C1 segment of cervical spinal cord (tissue), 14 donors: ENCODE measurements around the gene GNG14.
A peak's percentile ranks its signal among the peaks of the same experiment; 100 is the strongest.
"Not testable (repeated sequence)": the region's sequence is repeated elsewhere in the genome, so short reads cannot be mapped to it uniquely, and the experiment has no call there.

Experiments
- DNase-seq, 14 donors: peaks; one replicate each; lab custom pipeline; 2025; lab: John Stamatoyannopoulos, UW

The GNG14 gene

DNA sequence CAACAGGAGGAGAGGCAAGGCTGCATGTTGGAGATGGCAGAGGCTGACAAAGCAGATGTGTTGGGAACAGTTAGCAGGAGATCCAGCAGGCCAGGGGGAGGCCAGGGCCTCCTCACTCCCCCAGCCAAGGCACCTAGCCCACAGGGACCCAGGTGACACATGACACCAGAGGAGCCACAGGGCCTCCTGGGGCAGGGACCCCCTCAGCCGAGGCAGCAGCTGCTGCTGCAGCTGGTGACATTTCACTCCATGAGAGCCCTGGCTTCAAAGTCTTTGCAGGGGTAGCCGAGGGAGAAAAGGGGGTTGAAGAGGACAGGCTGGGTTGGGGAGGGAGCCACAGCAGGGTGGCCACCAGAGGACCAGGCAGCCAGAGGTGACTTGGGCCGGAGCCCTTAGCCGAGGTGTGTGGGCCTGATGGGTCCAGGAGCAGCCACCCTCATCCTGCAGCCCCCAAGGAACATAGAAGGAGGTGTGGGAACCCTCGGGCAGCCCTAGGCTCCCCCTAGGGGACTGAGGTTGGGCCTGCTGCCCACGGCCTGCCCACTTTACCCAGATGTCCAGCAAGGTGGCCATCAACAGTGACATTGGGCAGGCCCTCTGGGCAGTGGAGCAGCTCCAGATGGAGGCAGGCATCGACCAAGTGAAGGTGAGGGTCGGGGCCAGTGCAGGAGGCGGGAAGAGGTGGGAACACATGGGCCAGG, at the start of gene GNG14:
GNG14 (plus strand) TSS at position 503 of the 701 bp plus-strand sequence; CDS start at position 554, 51 bp downstream.
- DNase-seq = no peak

DNA sequence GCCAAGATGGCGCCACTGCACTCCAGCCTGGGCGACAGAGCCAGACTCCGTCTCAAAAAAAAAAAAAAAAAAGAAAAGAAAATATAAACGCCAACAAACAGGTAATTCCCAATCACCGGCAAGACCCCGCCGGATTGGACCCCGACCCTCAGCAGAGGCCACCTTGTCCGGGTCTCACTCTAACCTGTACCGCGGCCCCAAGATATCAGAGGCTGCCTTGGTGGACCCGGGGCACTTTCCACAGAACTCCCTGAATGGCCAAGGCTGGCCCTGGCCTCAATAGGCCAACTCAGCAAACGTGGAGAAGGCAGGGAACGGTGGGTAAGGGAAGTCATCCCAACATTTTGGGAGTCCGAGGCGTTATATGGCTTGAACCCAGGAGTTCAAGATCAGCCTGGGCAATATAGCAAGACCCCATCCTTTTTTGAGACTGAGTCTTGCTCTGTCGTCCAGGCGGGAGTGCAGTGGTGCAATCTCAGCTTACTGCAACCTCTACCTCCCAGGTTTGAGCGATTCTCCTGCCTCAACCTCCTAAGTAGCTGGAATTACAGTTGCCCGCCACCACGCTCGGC, 49.1 kb upstream of the GNG14 start:
- no peak for DNase-seq

DNA sequence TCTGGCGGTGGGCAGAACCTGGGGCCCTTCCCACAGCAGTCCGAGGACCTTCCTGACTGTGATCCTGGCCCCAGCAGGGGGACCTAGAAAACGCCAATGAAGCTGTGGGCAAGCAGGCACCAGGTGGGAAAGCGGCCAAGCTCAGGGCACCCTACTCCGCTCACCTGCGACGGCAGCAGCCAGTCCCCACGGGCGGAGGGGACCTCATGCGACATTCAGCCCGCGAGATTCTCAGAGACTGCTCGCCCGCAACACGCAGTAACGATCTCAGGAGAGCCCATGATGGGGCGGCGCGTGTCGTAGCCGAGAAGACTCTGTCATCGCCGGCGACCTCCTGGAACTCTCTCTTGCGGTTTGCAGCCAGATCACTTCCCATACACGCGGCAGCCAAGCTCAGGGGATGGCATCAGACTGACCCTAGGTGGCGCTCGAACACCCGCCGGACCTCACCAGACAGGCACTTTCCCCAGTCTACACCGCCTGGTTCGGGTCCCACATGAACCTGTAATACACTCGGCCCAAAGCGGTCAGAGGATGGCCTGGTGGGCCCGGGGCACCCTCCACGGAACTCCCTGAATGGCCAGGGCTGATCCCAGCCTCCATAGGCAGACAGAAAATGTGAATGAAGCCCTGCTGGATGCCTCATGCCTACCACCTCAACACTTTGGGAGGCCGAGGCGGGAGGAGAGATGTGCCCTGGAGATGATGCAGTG, 47.7 kb upstream of the GNG14 start:
- peak in 12 of 14 donors; percentile 25 to 65 (median 50) for DNase-seq

DNA sequence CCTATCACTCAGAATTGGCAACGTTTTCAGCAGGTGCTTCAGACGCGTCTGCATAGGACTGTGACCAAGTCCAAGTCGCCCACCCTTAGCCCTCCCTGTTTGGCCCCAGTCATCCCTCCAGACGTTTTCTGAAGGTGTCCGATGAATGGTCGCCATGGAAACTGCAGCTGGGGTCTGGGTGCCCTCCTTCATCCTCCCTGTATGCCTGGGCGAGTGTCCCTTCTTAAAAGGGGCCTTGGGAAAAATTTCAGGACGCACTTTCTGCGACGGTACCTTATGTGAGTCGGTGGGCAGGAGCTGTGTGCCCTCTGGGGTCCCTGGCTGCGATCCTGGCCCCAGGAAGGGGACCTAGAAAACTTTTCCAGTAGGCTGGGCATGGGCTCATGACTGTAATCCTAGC, 46.3 kb upstream of the GNG14 start:
- no peak for DNase-seq

DNA sequence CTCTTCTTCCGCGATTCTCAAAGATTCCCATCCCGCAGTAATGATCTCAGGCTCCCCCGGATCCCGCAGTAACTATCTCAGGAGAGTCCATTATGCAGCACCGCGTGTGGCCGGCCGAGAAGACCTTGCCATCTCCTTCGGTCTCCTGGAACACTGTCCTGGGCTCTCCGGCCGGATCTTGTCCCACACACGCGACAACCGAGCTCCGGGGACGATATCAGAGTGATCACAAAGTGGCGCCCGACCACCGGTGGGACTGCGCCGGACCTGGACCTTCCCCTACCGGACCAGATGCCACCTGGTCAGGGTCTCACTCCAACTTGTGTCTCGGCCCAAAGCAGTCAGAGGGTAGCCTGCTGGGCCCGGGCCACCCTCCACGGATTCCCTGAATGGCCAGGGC, 45.3 kb upstream of the GNG14 start:
- DNase-seq = no peak

DNA sequence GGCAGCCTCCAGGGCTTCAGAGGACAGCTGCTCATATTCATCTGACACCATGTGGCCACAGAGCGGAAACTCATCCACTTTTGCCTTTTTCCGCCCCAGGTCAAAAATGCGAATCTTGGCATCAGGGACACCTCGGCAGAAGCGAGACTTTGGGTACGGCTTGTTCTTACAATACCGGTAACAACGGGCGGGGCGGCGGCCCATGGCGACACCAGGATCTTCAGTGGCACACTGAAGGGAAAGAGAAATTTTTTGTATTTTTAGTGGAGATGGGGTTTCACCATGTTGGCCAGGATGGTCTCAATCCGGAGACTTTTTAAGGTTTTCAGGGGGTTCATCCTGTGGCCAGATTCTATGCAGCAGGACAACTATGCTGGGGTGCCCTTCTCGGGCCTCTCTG, 44.1 kb upstream of the GNG14 start:
- DNase-seq = not testable (repeated sequence)

DNA sequence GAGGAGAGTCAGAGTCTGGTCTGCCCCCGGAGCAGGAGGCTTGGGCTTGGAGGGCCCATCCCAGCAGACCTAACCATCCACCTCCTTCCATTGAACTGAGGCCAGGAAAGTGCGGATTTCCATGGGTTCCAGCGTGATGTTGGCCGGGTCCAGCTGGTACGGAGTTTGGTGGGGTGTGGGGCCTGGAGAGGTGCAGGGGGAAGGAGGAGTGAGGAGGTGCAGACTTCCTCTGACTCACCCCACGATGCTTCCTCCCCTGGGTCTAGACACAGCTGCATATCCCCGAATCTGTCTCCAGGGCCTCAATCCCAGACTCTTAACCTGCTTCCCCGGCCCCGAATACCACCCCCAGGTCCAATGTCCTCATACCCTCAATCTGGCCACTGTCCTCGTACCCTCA, 41.2 kb upstream of the GNG14 start:
- DNase-seq = no peak

DNA sequence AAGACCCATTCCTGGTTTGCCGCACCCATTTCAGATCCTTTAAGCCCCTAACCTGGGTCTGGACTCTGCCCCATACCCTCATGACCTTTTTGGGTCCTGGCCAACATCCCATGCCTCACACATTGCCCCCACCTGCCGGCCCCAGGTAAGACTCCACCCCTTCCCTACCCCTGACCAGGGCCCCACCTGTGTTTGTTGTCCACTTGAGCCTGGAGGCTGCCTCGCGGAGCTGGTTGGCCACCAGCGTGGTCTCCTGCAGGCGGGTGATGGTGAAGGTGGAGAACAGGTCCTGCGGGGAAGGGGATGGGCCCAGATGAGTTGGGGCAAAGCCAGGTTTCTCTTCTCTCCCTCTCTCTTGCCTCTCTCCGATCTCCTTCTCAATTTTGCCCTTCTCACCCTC, 40.8 kb upstream of the GNG14 start:
- no peak for DNase-seq

DNA sequence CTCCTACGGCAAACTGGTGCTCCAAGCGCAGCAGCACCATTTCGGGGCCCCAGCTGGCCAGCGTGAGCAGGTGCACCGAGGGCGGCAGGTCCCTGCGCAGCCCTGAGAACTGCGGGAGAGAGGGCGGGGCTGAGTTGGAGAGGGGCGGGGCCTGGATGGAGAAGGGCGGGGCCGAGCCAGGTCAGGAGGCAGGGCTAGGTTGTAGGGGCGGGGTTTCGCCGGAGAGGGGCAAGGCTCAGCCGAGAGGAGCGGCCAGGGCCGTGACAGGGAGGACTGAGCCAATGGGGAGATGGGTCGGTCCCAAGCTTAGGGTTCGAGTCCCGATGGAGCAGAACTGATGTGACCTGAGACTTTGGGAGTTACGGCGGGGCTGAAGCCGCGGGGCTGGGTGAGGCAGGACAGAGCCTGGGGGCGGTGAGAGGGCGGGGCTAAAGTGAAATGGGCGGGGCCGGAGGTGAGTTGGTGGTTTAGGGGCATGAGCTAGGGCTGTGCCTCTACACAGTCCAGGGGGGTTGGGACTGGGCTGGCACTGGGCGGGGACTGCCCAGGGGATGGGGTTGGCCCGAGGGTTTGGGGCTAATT, 40.2 kb upstream of the GNG14 start:
- peak in 3 of 14 donors; percentile 5 to 35 (median 16) for DNase-seq

DNA sequence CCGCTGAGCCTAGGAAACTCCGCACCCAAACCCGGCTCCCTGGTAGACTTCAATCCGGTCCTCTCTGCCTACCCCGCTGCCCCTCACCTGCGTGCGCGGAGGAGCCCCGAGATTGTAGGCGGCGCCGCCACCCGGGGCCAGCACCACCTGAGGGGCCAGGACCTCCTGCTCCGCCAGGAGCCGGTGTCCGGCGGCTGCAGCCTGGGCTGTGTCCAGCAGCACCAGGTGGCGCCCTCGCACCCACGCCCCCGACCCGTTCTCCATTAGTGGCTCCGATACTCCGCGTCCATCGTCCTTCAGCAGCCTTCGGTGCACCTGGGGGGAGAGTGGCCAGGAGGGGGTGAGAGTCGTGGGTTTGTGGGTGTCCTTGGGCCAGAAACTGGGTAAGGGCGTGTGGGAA, 39.7 kb upstream of the GNG14 start:
- peak in 1 of 14 donors; percentile 7 for DNase-seq

DNA sequence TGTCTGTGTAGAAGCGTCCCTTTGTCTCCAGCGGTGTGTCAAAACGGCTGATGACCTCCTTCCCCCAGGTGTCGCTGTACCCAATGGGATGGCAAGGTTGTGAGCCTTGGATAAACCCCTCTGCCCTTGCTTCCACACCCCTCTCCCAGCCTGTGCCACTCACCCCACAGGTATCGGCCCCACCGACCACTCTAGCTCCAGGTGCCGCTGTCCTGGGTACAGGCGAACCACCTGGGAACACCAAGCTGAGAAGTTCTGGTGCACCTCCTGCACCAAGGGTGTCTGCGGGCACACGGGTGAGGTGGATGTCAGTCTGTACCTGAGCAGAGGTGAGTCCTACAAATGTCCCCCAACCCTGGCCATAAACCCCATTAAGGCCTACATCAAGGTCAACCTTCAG, 37.9 kb upstream of the GNG14 start:
- no peak for DNase-seq

DNA sequence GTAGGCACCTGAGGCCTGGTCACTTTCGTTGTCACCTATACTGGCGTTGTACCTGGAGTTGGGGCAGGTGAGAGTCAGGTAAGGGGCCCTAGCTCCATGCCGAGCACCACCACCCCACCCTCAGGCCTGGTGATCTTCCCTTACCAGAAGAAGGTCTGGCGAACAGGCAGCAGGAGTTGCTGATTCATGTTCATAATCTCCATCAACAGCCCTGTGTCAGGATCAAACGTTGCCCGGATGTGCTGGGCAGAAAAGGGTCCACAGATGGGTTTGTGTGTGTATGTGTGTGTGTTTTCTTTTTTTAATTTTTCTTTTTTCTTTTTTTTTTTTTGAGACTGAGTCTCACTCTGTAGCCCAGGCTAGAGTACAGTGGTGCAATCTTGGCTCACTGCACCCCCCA, 35.6 kb upstream of the GNG14 start:
- no peak for DNase-seq

DNA sequence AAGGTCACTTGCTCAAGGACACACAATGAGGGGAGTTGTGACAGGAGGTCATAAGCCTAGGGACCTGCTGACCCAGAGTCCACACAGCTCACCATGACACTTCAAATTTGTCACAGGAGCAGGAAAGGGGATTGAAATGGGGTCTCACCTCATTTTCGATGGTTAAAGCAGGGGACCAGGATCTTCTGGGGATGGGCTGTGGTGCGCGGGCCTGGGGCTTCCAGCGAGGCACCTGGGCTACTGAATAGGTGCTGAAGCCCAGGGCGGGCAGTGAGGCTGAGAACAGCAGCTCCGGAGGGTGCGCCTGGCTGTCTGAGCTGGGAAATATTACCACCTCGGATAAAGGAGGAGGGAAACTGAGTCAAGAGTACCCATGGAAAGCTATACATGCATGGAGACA, 32.3 kb upstream of the GNG14 start:
- DNase-seq = no peak

DNA sequence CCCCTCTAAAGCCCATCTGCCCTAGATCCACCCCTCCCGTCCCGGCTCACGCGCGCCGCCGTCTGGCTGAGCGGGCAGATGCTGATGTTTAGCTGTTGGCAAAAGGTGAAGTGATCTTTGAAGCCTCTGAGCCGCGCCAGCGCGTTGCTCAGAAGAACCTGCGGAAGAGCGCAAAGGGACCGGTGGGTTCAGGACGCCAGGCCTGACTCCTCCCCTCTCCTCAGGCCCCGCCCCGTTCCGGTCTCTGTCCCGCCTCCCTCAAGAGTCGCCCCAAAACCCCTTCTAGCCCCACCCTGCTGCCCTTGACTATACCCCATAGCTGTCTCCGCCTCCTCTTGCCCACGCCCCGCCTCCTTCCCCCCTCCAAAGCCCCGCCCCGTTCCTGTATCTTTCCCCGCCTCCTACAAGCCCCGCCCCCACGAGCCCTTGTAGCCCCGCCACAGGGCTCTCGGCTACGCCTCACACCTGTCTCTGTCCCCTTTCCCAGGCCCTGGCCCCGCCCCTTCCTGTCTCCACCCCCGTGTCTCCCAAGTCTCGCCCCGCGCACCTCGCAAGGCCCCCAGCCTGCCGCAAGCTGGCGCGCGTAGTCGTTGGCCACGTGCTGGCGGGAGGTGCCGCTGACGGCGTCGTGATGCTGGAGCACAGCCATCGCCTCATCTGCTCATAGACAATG, 30.8 kb upstream of the GNG14 start:
- no peak for DNase-seq

DNA sequence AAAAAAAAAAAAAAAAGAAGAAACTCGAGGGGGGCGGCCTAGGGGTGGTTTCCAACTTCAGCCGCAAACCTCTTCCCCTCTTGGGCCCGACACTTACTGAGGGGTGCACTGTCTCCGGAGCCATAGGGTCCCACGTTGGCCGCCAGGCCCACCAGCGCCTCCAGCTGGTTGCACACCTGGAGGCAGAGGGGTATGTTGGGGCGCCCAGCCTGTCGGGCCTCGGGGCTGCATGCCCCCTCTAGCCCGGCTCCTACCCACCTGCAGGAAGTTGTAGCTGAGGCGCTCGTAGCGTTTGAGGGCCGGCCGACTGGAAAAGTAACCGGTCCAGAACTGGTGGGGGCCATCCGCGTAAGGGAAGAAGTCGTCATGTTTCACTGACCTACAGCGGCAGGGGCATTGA, 29.8 kb upstream of the GNG14 start:
- DNase-seq = no peak

DNA sequence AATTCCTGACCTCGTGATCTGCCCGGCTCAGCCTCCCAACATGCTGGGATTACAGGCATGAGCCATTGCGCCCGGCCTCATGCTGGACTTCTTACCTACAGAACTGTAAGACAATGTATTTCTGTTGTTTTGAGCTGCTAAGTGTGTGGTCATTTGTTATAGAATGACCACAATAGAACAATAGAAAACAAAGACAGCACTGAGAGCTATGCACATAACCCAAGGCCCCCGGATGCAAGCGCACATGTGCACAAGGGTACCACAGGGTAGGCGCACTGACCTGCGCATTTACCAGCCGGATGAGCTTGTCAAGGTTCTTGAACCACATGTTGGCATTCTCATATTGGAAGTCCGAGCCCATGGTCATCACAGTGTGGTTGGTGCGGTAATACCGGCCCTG, 26.8 kb upstream of the GNG14 start:
- peak in 6 of 14 donors; percentile 6 to 71 (median 29) for DNase-seq

DNA sequence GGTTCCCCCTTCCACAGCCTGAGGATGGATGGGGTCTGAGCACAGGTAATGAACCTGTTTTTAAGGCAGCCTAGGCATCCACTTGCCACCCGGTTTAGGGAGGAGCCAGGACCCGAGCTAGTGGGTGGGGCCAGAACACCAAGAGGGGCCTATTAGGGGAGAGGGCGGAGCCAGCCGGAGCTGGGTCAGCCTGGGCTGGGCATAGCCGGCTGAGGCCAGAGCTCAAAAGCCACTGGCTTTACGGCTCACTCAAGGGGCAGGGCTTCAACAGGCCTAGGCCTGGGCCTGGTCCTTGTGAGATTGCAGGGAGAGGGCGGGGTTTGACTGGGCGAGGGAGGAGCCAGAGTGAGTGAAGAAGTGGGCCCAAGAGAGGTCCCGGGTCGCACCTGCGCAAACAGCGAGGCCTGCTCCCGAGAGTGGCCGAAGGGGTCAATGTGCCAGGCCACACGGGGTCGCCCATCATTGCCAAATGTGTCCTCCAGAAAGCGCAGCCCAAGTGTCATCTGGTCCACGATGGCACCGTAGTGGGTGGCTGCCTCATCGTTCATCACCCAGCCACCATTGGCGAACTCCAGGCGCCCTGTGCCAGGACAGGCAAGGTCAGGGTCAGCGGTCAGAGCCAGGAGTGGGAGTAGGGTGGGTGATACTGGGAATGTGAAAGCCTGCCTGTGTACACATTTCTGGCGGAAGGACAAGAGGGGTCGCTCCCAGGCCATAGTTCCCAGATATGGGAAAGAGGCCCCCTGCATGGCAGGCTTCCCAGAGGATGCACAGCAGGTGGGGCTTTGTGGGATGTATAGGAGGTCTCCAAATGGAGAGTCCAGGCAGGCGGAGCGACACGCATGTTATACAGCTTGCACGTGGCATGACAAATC, 23.2 kb upstream of the GNG14 start:
- DNase-seq = no peak

DNA sequence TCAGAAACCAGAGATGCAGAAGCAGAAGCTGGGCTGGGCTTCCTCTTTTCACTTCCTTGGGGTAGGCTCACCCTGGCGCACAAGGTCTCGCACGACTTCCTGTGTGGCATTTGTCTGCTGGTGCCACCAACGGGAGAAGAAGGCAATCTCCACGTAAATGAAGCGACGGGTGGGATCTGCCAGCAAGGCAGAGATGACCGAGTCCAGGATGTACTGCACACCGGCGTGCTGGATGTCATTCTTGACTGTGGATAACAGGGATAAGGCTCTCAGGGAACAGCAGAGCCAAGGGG, 22.6 kb upstream of the GNG14 start:
- peak in 7 of 14 donors; percentile 10 to 45 (median 30) for DNase-seq

DNA sequence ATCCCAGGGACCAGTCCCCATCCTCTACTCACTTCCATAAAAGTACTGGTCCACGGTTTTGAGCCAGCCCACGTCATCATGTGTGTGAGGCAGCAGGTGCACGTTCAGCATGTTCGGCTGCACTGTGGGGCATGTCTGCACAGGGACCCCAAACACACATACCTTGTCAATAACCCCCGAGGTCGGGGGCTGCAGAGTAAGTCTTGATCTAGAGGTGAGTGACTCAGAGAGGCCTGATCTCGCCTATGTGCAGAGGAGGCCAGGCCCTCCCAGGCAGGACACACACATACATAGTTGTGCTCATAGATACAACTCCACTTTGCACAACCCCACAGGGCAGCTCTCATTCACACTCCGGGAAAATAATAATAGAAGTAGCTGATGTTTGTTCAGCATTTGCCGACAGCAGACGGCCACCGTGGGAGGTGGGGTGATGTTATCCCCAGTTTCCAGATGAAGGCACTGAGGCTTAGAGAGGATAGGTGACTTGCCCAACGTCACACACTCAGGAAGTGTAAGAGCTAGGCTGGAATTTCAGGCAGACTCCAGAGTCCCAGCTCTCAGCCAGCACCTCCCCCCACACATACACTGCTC, 22.0 kb upstream of the GNG14 start:
- DNase-seq = no peak

DNA sequence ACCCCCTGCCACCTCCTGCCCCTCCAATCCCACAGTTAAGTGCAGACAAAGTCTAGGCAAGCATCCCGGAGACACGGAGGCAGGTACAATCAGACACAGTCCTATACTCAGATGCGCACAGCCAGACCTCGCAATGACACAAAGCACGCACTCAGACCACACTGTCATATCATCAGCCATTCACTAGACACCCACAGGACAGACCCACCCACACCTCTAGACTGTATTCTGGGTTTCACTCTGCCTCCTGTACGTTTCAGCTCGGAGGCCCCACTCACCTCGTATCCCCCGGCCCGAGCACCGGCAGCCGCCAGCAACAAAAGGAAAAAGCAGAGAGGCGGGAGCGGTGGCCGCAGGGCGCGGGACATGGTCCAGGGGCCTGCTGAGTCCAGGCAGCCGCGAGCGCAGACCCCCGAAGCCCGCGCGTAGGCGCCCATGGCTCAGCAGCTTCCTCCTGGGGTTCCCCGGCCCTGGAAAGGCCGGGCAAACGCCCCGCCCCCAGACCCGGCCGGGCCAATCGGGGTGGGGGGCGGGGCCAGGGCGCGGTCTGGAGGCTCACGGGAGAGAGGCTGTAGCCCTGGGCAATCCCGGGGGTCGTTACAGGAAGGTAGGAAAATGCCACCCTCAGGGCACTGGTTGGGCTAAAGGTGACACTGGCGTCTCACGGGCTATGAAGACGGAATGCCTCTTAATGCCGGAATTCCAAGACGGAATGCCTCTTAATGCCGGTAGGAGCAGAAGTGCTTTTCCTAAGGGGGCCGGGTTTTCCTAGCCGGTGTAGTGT, 21.3 kb upstream of the GNG14 start, which contains the start of the genes MAN2B1 and WDR83:
MAN2B1 (minus strand) TSS at position 478 of the 784 bp plus-strand sequence; CDS start at position 437, 41 bp downstream.
WDR83 (plus strand) TSS at position 543 of the 784 bp plus-strand sequence. CDS start 2,984 bp downstream, outside the sequence.
- peak in 13 of 14 donors; percentile 10 to 83 (median 42) for DNase-seq
